SK-N-SH (cell line): ENCODE data around the gene FTL. TPM values are rescaled to one million over a fixed set of nuclear protein-coding genes. Genes with fewer than 3 reads are reported as not detected.

Experiments used
- CTCF ChIA-PET: fragments of 300-600, 350-600 bp; formaldehyde crosslinking; extraction: SDS; loops from one replicate; lab custom pipeline; 2021; lab: Yijun Ruan, JAX
- POLR2A ChIA-PET: fragments of 350-600 bp; sonication (Branson Sonifier 250); formaldehyde crosslinking; extraction: SDS; loops from one replicate; lab custom pipeline; 2020; ENCODE audit warnings: antibody characterized with exemption, inconsistent platforms; lab: Yijun Ruan, JAX
- DNase-seq: peaks from one replicate; pipeline ENCODE4 v3.0.0; 2012
- H2AFZ ChIP-seq: fragments of 200-600 bp; sonication (generic); 2 replicates; pipeline ENCODE4 v1.8.1; 2016; ENCODE audit warnings: antibody characterized with exemption, mild to moderate bottlenecking, low read depth
- H3F3A ChIP-seq: fragments of 200-600 bp; sonication (generic); replicated peaks from 2 replicates; pipeline ENCODE3; 2016; ENCODE audit warnings: antibody characterized with exemption, mild to moderate bottlenecking; ENCODE audit not compliant: insufficient read depth
- H3K27ac ChIP-seq, 2 experiments: fragments of 200-500 bp in 1 of 2; fragments of 200-600 bp in 1 of 2; sonication (Bioruptor generic) in 1 of 2; sonication (generic), shearing (Covaris generic) in 1 of 2; 2 replicates each; pipeline versions ENCODE4 v1.5.1 to v1.6.1; 2014 to 2016; ENCODE audit warnings: low read depth in 2 of 2, inconsistent platforms in 1 of 2, low read length in 1 of 2, mild to moderate bottlenecking in 1 of 2, mixed read lengths in 1 of 2
- H3K27me3 ChIP-seq: fragments of 200-600 bp; sonication (generic), shearing (Covaris generic); 2 replicates; pipeline ENCODE4 v1.6.1; 2016; ENCODE audit warnings: mixed run types; ENCODE audit not compliant: insufficient read depth
- H3K36me3 ChIP-seq, 2 experiments: fragments of 200-500 bp in 1 of 2; fragments of 200-600 bp in 1 of 2; sonication (Bioruptor generic) in 1 of 2; sonication (generic) in 1 of 2; replicated peaks in 1 of 2; 2 replicates each; pipeline versions ENCODE3 to v1.5.1; 2014 to 2016; ENCODE audit warnings: low read length in 1 of 2, mild to moderate bottlenecking in 1 of 2; ENCODE audit not compliant: insufficient read depth in 2 of 2, control insufficient read depth in 1 of 2
- H3K4me1 ChIP-seq, 2 experiments: fragments of 200-500 bp in 1 of 2; fragments of 200-600 bp in 1 of 2; sonication (Bioruptor generic) in 1 of 2; sonication (generic), shearing (Covaris generic) in 1 of 2; 2 replicates each; pipeline versions ENCODE4 v1.5.1 to v1.6.1; 2014 to 2016; ENCODE audit warnings: low read depth in 1 of 2, low read length in 1 of 2, mixed run types in 1 of 2; ENCODE audit not compliant: insufficient read depth in 2 of 2, control insufficient read depth in 1 of 2
- H3K4me2 ChIP-seq: fragments of 200-600 bp; sonication (generic), shearing (Covaris generic); 2 replicates; pipeline ENCODE4 v1.6.1; 2017; ENCODE audit warnings: mixed run types
- H3K4me3 ChIP-seq, 2 experiments: fragments of 200-500 bp in 1 of 2; fragments of 200-600 bp in 1 of 2; sonication (Bioruptor generic) in 1 of 2; sonication (generic), shearing (Covaris generic) in 1 of 2; 2 replicates each; pipeline versions ENCODE4 v1.5.1 to v1.8.1; 2014 to 2016; ENCODE audit warnings: low read depth in 2 of 2, inconsistent platforms in 1 of 2, low read length in 1 of 2, mild to moderate bottlenecking in 1 of 2, mixed read lengths in 1 of 2, moderate library complexity in 1 of 2
- H3K79me2 ChIP-seq: fragments of 200-600 bp; sonication (generic); 2 replicates; pipeline ENCODE4 v1.8.1; 2017; ENCODE audit warnings: mild to moderate bottlenecking; ENCODE audit not compliant: insufficient read depth
- H3K9ac ChIP-seq: fragments of 200-600 bp; sonication (generic); 2 replicates; pipeline ENCODE4 v1.6.1; 2017; ENCODE audit warnings: mixed run types
- H3K9me2 ChIP-seq: fragments of 200-600 bp; sonication (generic); 2 replicates; pipeline ENCODE4 v1.6.1; 2017; ENCODE audit warnings: mixed run types
- H3K9me3 ChIP-seq: fragments of 200-600 bp; sonication (generic); 2 replicates; pipeline ENCODE4 v1.6.1; 2017; ENCODE audit warnings: mixed run types, mild to moderate bottlenecking, moderate library complexity
- H4K20me1 ChIP-seq: fragments of 200-600 bp; sonication (generic); 2 replicates; pipeline ENCODE4 v1.6.1; 2017; ENCODE audit warnings: mild to moderate bottlenecking, mixed run types; ENCODE audit not compliant: insufficient read depth
- ELF1 ChIP-seq: IDR thresholded peaks from 2 replicates; pipeline ENCODE4 v1.4.0; 2012
- FOSL2 ChIP-seq: IDR thresholded peaks from 2 replicates; pipeline ENCODE4 v1.4.0; 2012; ENCODE audit warnings: low read depth, mild to moderate bottlenecking, moderate library complexity, borderline replicate concordance
- FOXJ3 ChIP-seq: sonication (generic); formaldehyde crosslinking; IDR thresholded peaks from 2 replicates; pipeline ENCODE4 v1.5.1; 2020; ENCODE audit warnings: mild to moderate bottlenecking, missing genetic modification reagents
- FOXM1 ChIP-seq: IDR thresholded peaks from 2 replicates; pipeline ENCODE4 v1.4.0; 2012; ENCODE audit warnings: low read depth, mild to moderate bottlenecking
- GABPA ChIP-seq: IDR thresholded peaks from 2 replicates; pipeline ENCODE4 v1.4.0; 2012; ENCODE audit warnings: low read depth, mild to moderate bottlenecking
- GATA2 ChIP-seq: sonication (generic); formaldehyde crosslinking; IDR thresholded peaks from 2 replicates; pipeline ENCODE4 v1.5.0; 2020; ENCODE audit warnings: mild to moderate bottlenecking, missing genetic modification reagents
- JUND ChIP-seq: IDR thresholded peaks from 2 replicates; pipeline ENCODE4 v1.4.0; 2012
- MXI1 ChIP-seq: IDR thresholded peaks from 2 replicates; pipeline ENCODE4 v1.6.1; 2012; ENCODE audit warnings: mild to moderate bottlenecking, low read depth, low read length, improper control_type of control experiment
- NFIC ChIP-seq: IDR thresholded peaks from 2 replicates; pipeline ENCODE4 v1.4.0; 2012; ENCODE audit warnings: borderline replicate concordance
- NRF1 ChIP-seq: IDR thresholded peaks from 2 replicates; pipeline ENCODE4 v1.6.1; 2012; ENCODE audit warnings: low read depth, mild to moderate bottlenecking, low read length
- RAD21 ChIP-seq: IDR thresholded peaks from 2 replicates; pipeline ENCODE4 v1.6.1; 2012; ENCODE audit warnings: mild to moderate bottlenecking, low read length
- RCOR1 ChIP-seq: fragments of 150-350 bp; IDR thresholded peaks from 2 replicates; pipeline ENCODE4 v1.6.1; 2017; ENCODE audit warnings: antibody characterized with exemption, low read length
- RFX5 ChIP-seq: IDR thresholded peaks from 2 replicates; pipeline ENCODE4 v1.6.1; 2012; ENCODE audit warnings: mild to moderate bottlenecking, improper control_type of control experiment, low read length
- RXRA ChIP-seq: IDR thresholded peaks from 2 replicates; pipeline ENCODE4 v1.4.0; 2012; ENCODE audit warnings: low read depth, mild to moderate bottlenecking, borderline replicate concordance
- SMC3 ChIP-seq: IDR thresholded peaks from 2 replicates; pipeline ENCODE4 v1.6.1; 2012; ENCODE audit warnings: low read depth, low read length, improper control_type of control experiment
- TAF1 ChIP-seq: IDR thresholded peaks from 2 replicates; pipeline ENCODE4 v1.6.1; 2012; ENCODE audit warnings: low read depth, mild to moderate bottlenecking, low read length, moderate library complexity, borderline replicate concordance
- TEAD4 ChIP-seq: IDR thresholded peaks from 2 replicates; pipeline ENCODE4 v1.4.0; 2012; ENCODE audit warnings: mild to moderate bottlenecking, borderline replicate concordance; ENCODE audit not compliant: insufficient read depth
- WGBS: methylation state at CpG from one replicate; pipeline ENCODE4 v1.1.6; 2017; ENCODE audit warnings: low lambda C conversion rate; 5-methylcytosine and 5-hydroxymethylcytosine counted together
- polyA plus RNA-seq, 3 experiments: library from polyadenylated mRNA; depleted of rRNA; stranded (reverse); fragments of >200 nt; gene quantifications; 2 replicates each; pipeline ENCODE4 v1.2.3, GENCODE V29; 2012
- TF ChIP-seq, protein P1 (sequence below): IDR thresholded peaks from 2 replicates; pipeline ENCODE4 v1.4.0; 2012; ENCODE audit warnings: low read depth, borderline replicate concordance
- TF ChIP-seq, protein P2 (sequence below): fragments of 200-600 bp; sonication (generic); IDR thresholded peaks from 2 replicates; pipeline ENCODE4 v1.6.1; 2017; ENCODE audit warnings: antibody characterized with exemption, mild to moderate bottlenecking, moderate library complexity

FTL gene
- polyA plus RNA-seq, 1 of the 3 experiments (the other 2 are of a cell fraction), result 875 TPM

DNA sequence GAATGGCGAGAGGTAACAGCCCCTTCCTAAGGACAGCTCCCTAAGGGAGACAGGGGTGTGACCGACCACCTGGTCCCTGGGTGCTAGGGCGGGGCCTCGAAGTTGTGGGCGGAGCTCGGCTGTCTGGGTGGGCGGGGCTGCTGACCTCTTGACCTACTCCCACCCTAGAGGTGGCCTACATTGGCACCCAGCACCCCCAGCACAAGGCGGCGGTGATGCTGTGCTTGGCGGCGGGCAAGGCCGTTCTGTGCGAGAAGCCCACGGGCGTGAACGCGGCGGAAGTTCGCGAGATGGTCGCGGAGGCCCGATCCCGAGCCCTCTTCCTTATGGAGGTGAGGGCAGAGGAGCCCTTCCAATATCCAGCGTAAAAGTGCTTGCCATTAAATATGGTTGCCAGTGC lies 29.2 kb upstream of the FTL start:
- no peak for DNase-seq
- no peak for TF ChIP-seq GATA2
- TF ChIP-seq RAD21, result no peak
- no peak for TF ChIP-seq FOSL2
- no peak for TF ChIP-seq FOXJ3 (CRISPR knock-in tag)
- TF ChIP-seq JUND, result no peak
- TF ChIP-seq RXRA, result no peak
- no peak for TF ChIP-seq SMC3
- no peak for TF ChIP-seq ELF1
- no peak for TF ChIP-seq MXI1
- H3K4me1 ChIP-seq, result peaks cover 3 to 9% of the 10 kb centered on the region in 2 experiments; a peak in 1 of 4 replicates
- no peak overlapping the region for H3K27ac ChIP-seq
- no peaks in the 10 kb centered on the region for H3K36me3 ChIP-seq
- no peaks in the 10 kb centered on the region for H4K20me1 ChIP-seq
- no peaks in the 10 kb centered on the region for H3K27me3 ChIP-seq
- ChIA-PET POLR2A (interaction anchor here (0.7 kb wide), 1 partner anchor 11 kb away, joined by 3 read pairs; no protein-coding TSS in a partner anchor), CTCF (no interaction called here)
- no peak overlapping the region for H3K4me2 ChIP-seq
- H3K9ac ChIP-seq, result no peak overlapping the region
- no peak overlapping the region for H2AFZ ChIP-seq
- H3K79me2 ChIP-seq, result no peaks in the 10 kb centered on the region
- peaks cover 9% of the 10 kb centered on the region for H3F3A ChIP-seq
- H3K9me2 ChIP-seq, result no peaks in the 10 kb centered on the region
- no peaks in the 10 kb centered on the region for H3K9me3 ChIP-seq
- 96% methylated on average over 23 of the region's 25 CpGs for WGBS
- no peak overlapping the region for H3K4me3 ChIP-seq

GRCh38 chr19:48938256-48938655 lies 26.9 kb upstream of the FTL start:
- Histone ChIP-seq H3K4me3 (no peak overlapping the region), H3K27ac (no peak overlapping the region), H2AFZ (no peak overlapping the region), H4K20me1 (no peaks in the 10 kb centered on the region), H3K79me2 (no peaks in the 10 kb centered on the region), H3K9me2 (no peaks in the 10 kb centered on the region), H3K4me1 (peaks cover 0 to 5% of the 10 kb centered on the region in 2 experiments; a peak in 1 of 4 replicates), H3K27me3 (no peaks in the 10 kb centered on the region), H3K9ac (no peak overlapping the region), H3K9me3 (no peaks in the 10 kb centered on the region), H3F3A (peaks cover 5% of the 10 kb centered on the region), H3K36me3 (no peaks in the 10 kb centered on the region), H3K4me2 (no peak overlapping the region)
- WGBS, result 89% methylated on average over 7 of the region's 7 CpGs
- no peak for DNase-seq
- CTCF ChIA-PET, result no interaction called here
- POLR2A ChIA-PET, result interaction anchor here (0.7 kb wide), 1 partner anchor 60 kb away, joined by 3 read pairs; no protein-coding TSS in a partner anchor
- TF ChIP-seq RFX5 (no peak), NFIC (no peak), TEAD4 (no peak), NRF1 (no peak), GABPA (no peak), ELF1 (no peak), FOSL2 (no peak), RCOR1 (no peak), FOXM1 (no peak), TAF1 (no peak), RXRA (no peak)
- TF ChIP-seq, protein P1, sequence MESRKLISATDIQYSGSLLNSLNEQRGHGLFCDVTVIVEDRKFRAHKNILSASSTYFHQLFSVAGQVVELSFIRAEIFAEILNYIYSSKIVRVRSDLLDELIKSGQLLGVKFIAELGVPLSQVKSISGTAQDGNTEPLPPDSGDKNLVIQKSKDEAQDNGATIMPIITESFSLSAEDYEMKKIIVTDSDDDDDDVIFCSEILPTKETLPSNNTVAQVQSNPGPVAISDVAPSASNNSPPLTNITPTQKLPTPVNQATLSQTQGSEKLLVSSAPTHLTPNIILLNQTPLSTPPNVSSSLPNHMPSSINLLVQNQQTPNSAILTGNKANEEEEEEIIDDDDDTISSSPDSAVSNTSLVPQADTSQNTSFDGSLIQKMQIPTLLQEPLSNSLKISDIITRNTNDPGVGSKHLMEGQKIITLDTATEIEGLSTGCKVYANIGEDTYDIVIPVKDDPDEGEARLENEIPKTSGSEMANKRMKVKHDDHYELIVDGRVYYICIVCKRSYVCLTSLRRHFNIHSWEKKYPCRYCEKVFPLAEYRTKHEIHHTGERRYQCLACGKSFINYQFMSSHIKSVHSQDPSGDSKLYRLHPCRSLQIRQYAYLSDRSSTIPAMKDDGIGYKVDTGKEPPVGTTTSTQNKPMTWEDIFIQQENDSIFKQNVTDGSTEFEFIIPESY, result no peak
- TF ChIP-seq, protein P2, sequence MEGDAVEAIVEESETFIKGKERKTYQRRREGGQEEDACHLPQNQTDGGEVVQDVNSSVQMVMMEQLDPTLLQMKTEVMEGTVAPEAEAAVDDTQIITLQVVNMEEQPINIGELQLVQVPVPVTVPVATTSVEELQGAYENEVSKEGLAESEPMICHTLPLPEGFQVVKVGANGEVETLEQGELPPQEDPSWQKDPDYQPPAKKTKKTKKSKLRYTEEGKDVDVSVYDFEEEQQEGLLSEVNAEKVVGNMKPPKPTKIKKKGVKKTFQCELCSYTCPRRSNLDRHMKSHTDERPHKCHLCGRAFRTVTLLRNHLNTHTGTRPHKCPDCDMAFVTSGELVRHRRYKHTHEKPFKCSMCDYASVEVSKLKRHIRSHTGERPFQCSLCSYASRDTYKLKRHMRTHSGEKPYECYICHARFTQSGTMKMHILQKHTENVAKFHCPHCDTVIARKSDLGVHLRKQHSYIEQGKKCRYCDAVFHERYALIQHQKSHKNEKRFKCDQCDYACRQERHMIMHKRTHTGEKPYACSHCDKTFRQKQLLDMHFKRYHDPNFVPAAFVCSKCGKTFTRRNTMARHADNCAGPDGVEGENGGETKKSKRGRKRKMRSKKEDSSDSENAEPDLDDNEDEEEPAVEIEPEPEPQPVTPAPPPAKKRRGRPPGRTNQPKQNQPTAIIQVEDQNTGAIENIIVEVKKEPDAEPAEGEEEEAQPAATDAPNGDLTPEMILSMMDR, result no peak
